HEK293T (cell line): ENCODE data around the gene ITFG1.
"Not testable (repeated sequence)": the region's sequence is repeated elsewhere in the genome, so short reads cannot be mapped to it uniquely, and the experiment has no call there.

Experiments
- CTCF ChIA-PET: fragments of 350-600 bp; formaldehyde crosslinking; extraction: SDS; loops from one replicate; lab custom pipeline; 2021; ENCODE audit warnings: antibody characterized with exemption, inconsistent platforms; lab: Yijun Ruan, JAX
- POLR2A ChIA-PET: fragments of 350-600 bp; formaldehyde crosslinking; extraction: SDS; loops from one replicate; lab custom pipeline; 2020; ENCODE audit warnings: antibody characterized with exemption, inconsistent platforms; lab: Yijun Ruan, JAX
- DNase-seq: peaks from one replicate; pipeline ENCODE4 v3.0.0; 2012; ENCODE audit warnings: mixed read lengths; ENCODE audit errors: extremely low spot score
- ARNT ChIP-seq: fragments of 450-650 bp; IDR thresholded peaks from 2 replicates; pipeline ENCODE4 v1.6.1; 2017; ENCODE audit warnings: mild to moderate bottlenecking
- BHLHE40 ChIP-seq: fragments of 450-650 bp; IDR thresholded peaks from 2 replicates; pipeline ENCODE4 v1.6.1; 2016; ENCODE audit warnings: mild to moderate bottlenecking, moderate library complexity, borderline replicate concordance
- CTBP1 ChIP-seq: fragments of 450-650 bp; IDR thresholded peaks from 2 replicates; pipeline ENCODE4 v1.6.1; 2016; ENCODE audit warnings: borderline replicate concordance
- ELF4 ChIP-seq: fragments of 450-650 bp; IDR thresholded peaks from 2 replicates; pipeline ENCODE4 v1.6.1; 2017; ENCODE audit warnings: antibody characterized with exemption
- FOXA1 ChIP-seq: fragments of 450-650 bp; IDR thresholded peaks from 2 replicates; pipeline ENCODE4 v1.6.1; 2016; ENCODE audit warnings: mild to moderate bottlenecking
- FOXK2 ChIP-seq: fragments of 450-650 bp; IDR thresholded peaks from 2 replicates; pipeline ENCODE4 v1.6.1; 2016; ENCODE audit warnings: mild to moderate bottlenecking
- FOXM1 ChIP-seq: fragments of 450-650 bp; IDR thresholded peaks from 2 replicates; pipeline ENCODE4 v1.6.1; 2017; ENCODE audit warnings: mild to moderate bottlenecking, borderline replicate concordance
- HDGF ChIP-seq: fragments of 450-650 bp; IDR thresholded peaks from 2 replicates; pipeline ENCODE4 v1.6.1; 2017; ENCODE audit warnings: antibody characterized with exemption, borderline replicate concordance
- L3MBTL2 ChIP-seq: fragments of 450-650 bp; conservative IDR thresholded peaks from 2 replicates; pipeline ENCODE4 v1.6.1; 2016; ENCODE audit warnings: mild to moderate bottlenecking
- LEF1 ChIP-seq: fragments of 450-650 bp; IDR thresholded peaks from 2 replicates; pipeline ENCODE4 v1.6.1; 2017; ENCODE audit warnings: mild to moderate bottlenecking, borderline replicate concordance
- NFRKB ChIP-seq: fragments of 450-650 bp; IDR thresholded peaks from 2 replicates; pipeline ENCODE4 v1.6.1; 2016; ENCODE audit warnings: mild to moderate bottlenecking, moderate library complexity
- SP1 ChIP-seq: fragments of 450-650 bp; IDR thresholded peaks from 2 replicates; pipeline ENCODE4 v1.6.1; 2017
- SUZ12 ChIP-seq: fragments of 450-650 bp; IDR thresholded peaks from 2 replicates; pipeline ENCODE4 v1.6.1; 2016; ENCODE audit warnings: mild to moderate bottlenecking
- TARDBP ChIP-seq: fragments of 450-650 bp; IDR thresholded peaks from 2 replicates; pipeline ENCODE4 v1.6.1; 2016
- ZNF384 ChIP-seq: fragments of 450-650 bp; IDR thresholded peaks from 2 replicates; pipeline ENCODE4 v1.6.1; 2016
- TF ChIP-seq, protein P1 (sequence below): fragments of 450-650 bp; IDR thresholded peaks from 2 replicates; pipeline ENCODE4 v1.6.1; 2016

ITFG1 gene

DNA sequence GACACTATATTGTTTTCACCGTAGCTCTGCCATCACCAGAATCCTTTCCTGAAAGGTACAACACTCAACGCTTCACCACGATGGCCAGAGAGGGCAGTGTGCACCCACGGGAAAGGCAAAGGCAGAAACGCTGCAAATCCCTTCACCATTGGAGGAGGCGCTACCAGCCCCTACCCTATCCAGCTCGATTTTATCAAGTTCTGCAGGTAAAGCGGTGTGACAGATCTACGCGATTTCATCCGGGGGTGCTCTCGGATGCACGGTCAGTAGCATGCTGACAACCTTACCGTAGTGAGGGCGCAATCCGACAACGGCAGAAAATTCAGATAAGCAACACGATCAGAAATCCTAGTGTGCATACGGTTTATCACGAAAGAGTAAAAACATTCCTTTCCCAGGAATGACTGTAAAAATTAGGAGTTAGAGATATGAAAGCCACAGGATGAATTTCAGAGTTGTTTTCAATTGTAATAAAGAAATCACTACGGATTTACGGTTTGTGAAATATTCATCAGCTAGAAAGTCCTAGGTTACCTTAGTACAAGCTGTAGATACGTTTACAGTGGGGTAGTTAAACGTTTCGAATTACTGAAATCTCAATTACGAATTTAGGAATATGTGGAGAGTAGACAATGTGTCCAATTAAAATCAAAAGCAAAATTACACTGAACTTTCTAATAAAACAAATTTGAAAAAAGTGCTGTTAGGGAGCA is 318.9 kb downstream of the ITFG1 start:
- peak; percentile 79 for DNase-seq
- TF ChIP-seq SUZ12 (no peak), TARDBP (no peak), L3MBTL2 (0 out of 2 replicates have a peak, but pooled peaks have one; percentile 28)
- ChIA-PET CTCF (interaction anchor here (0.6 to 1.4 kb wide), 7 partner anchors 11 to 1023 kb away, joined by 3 to 6 read pairs (median 4); no protein-coding TSS in a partner anchor), POLR2A (no interaction called here)

- ChIA-PET POLR2A (no interaction called here), CTCF (interaction anchor here (1.3 kb wide), 1 partner anchor 9 kb away, joined by 4 read pairs; no protein-coding TSS in a partner anchor)
- TF ChIP-seq BHLHE40 (no peak), CTBP1 (no peak), FOXK2 (no peak), HDGF (no peak), FOXA1 (no peak), ELF4 (no peak), L3MBTL2 (no peak), ARNT (no peak), TARDBP (no peak), SP1 (no peak), SUZ12 (no peak), ZNF384 (no peak), FOXM1 (no peak), NFRKB (no peak)
- TF ChIP-seq, protein P1, sequence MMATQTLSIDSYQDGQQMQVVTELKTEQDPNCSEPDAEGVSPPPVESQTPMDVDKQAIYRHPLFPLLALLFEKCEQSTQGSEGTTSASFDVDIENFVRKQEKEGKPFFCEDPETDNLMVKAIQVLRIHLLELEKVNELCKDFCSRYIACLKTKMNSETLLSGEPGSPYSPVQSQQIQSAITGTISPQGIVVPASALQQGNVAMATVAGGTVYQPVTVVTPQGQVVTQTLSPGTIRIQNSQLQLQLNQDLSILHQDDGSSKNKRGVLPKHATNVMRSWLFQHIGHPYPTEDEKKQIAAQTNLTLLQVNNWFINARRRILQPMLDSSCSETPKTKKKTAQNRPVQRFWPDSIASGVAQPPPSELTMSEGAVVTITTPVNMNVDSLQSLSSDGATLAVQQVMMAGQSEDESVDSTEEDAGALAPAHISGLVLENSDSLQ: no peak
- DNase-seq: no peak
These were observed 320.2 kb downstream of the ITFG1 start for GRCh38 chr16:47140686-47141085.

DNA sequence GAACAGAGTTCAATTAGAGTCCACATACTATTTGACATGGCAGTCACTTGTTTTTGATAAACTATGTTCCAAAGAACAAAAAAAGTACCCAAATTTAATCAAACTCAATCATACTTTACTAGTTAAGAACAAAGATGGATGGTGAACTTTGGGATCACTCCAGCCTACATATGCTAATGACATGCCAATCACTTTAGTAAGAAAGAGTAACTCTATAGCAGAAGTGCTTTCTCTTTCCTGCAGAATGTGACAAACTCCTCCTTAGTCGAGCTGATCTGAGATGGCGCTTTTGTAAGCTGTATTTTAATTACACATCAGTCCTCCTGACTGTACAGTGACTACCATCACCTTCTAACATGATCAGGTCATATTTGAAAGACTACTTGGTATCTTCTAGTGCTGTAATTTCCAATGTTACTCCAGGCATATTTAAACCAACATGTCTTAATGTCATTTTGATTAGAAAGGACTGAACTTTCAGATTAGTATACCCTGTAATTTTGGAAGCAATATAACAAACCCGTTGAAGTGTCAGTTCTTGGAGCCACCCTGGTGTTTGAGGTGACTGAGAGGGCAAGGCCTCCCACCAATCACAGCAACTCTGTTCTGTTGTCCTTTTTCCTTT is 321.2 kb downstream of the ITFG1 start:
- ChIA-PET POLR2A (no interaction called here), CTCF (no interaction called here)
- TF ChIP-seq SUZ12: no peak
- TF ChIP-seq, protein P1: 0 out of 2 replicates have a peak, but pooled peaks have one; percentile 3
- DNase-seq: no peak

GRCh38 chr16:47137925-47138324 is 322.9 kb downstream of the ITFG1 start:
- POLR2A ChIA-PET, DNase-seq: not testable (repeated sequence)
- CTCF ChIA-PET: interaction anchor here (1.1 kb wide), 1 partner anchor 14 kb away, joined by 3 read pairs; no protein-coding TSS in a partner anchor

- no peak for TF ChIP-seq ELF4
- TF ChIP-seq LEF1: no peak
- TF ChIP-seq FOXK2: no peak
- no peak for TF ChIP-seq L3MBTL2
- ChIA-PET POLR2A (no interaction called here), CTCF (no interaction called here)
- no peak for DNase-seq
These were observed 324.6 kb downstream of the ITFG1 start for GRCh38 chr16:47136099-47136842.

- no peak for TF ChIP-seq FOXM1
- TF ChIP-seq BHLHE40: no peak
- no peak for TF ChIP-seq SP1
- no peak for TF ChIP-seq FOXA1
- no peak for TF ChIP-seq L3MBTL2
- no peak for TF ChIP-seq ZNF384
- TF ChIP-seq, protein P1: no peak
- TF ChIP-seq ELF4: no peak
- TF ChIP-seq SUZ12: no peak
- TF ChIP-seq HDGF: no peak
- no peak for TF ChIP-seq FOXK2
- no peak for TF ChIP-seq TARDBP
- no peak for TF ChIP-seq LEF1
- no peak for TF ChIP-seq ARNT
- no peak for TF ChIP-seq NFRKB
- TF ChIP-seq CTBP1: no peak
- ChIA-PET CTCF (no interaction called here), POLR2A (no interaction called here)
- DNase-seq: no peak
These were observed 326.3 kb downstream of the ITFG1 start for GRCh38 chr16:47134550-47134949.
